ENCODE measurements around the gene OR5V1. TPM values are rescaled to one million over a fixed set of nuclear protein-coding genes. Genes with fewer than 3 reads are reported as not detected.
"Not testable (repeated sequence)": the region's sequence is repeated elsewhere in the genome, so short reads cannot be mapped to it uniquely, and the experiment has no call there.

The OR5V1 gene
- total RNA-seq, 1 donor from 2014 or later, result not detected

GRCh38 chr6:29345380-29345779 is 23.3 kb downstream of the OR5V1 start:
- no peaks in the 10 kb centered on the region for H3K9me3 Mint-ChIP-seq
- no peaks in the 10 kb centered on the region for H3K4me1 Mint-ChIP-seq (ENCODE audit: unreplicated experiment)
- no peaks in the 10 kb centered on the region for H3K36me3 Mint-ChIP-seq
- TF ChIP-seq CTCF (conservative IDR thresholded peaks at IDR 0.05), result no peak
- no peak for DNase-seq (ENCODE audit: extremely low spot score, unreplicated experiment)
- peaks cover 13% of the 10 kb centered on the region for H3K27me3 Mint-ChIP-seq
- no peak overlapping the region for H3K4me3 Mint-ChIP-seq
- no peak overlapping the region for H3K27ac Mint-ChIP-seq

GRCh38 chr6:29336269-29336668 is 32.4 kb downstream of the OR5V1 start:
- Mint-ChIP-seq H3K4me1 (ENCODE audit: unreplicated experiment) (no peaks in the 10 kb centered on the region), H3K36me3 (no peaks in the 10 kb centered on the region), H3K4me3 (no peak overlapping the region), H3K27me3 (peaks cover 18% of the 10 kb centered on the region), H3K27ac (no peak overlapping the region), H3K9me3 (no peaks in the 10 kb centered on the region)
- no peak for TF ChIP-seq CTCF (conservative IDR thresholded peaks at IDR 0.05)
- no peak for DNase-seq (ENCODE audit: extremely low spot score, unreplicated experiment)

- no peak for TF ChIP-seq CTCF (conservative IDR thresholded peaks at IDR 0.05)
- Mint-ChIP-seq H3K27ac (no peak overlapping the region), H3K4me1 (ENCODE audit: unreplicated experiment) (no peaks in the 10 kb centered on the region), H3K9me3 (no peaks in the 10 kb centered on the region), H3K36me3 (no peaks in the 10 kb centered on the region), H3K4me3 (no peak overlapping the region), H3K27me3 (peaks cover 8% of the 10 kb centered on the region)
- no peak for DNase-seq (ENCODE audit: extremely low spot score, unreplicated experiment)
These were observed 36.0 kb downstream of the OR5V1 start for GRCh38 chr6:29332676-29333075.

- Mint-ChIP-seq H3K36me3 (no peaks in the 10 kb centered on the region), H3K27me3 (peaks cover 2% of the 10 kb centered on the region), H3K4me1 (ENCODE audit: unreplicated experiment) (no peaks in the 10 kb centered on the region), H3K4me3 (no peak overlapping the region), H3K27ac (no peak overlapping the region), H3K9me3 (no peaks in the 10 kb centered on the region)
- no peak for DNase-seq (ENCODE audit: extremely low spot score, unreplicated experiment)
- TF ChIP-seq CTCF (conservative IDR thresholded peaks at IDR 0.05), result no peak
These were observed 42.9 kb downstream of the OR5V1 start for GRCh38 chr6:29325777-29326176.

GRCh38 chr6:29323332-29323731 is 45.3 kb downstream of the OR5V1 start:
- not testable (repeated sequence) for H3K36me3 Mint-ChIP-seq; H3K4me1 Mint-ChIP-seq (ENCODE audit: unreplicated experiment); H3K27me3 Mint-ChIP-seq; H3K27ac Mint-ChIP-seq; H3K9me3 Mint-ChIP-seq; H3K4me3 Mint-ChIP-seq; DNase-seq (ENCODE audit: extremely low spot score, unreplicated experiment)

GRCh38 chr6:29319931-29320330 is 48.7 kb downstream of the OR5V1 start:
- Mint-ChIP-seq H3K4me3 (no peak overlapping the region), H3K27ac (no peak overlapping the region), H3K36me3 (no peaks in the 10 kb centered on the region), H3K9me3 (no peaks in the 10 kb centered on the region), H3K27me3 (no peaks in the 10 kb centered on the region), H3K4me1 (ENCODE audit: unreplicated experiment) (no peaks in the 10 kb centered on the region)
- no peak for TF ChIP-seq CTCF (conservative IDR thresholded peaks at IDR 0.05)
- DNase-seq (ENCODE audit: extremely low spot score, unreplicated experiment), result no peak

Other genes with a start within 250 kb of the OR5V1 start
- gene OR2J2, start 198.0 kb downstream of the OR5V1 start, total RNA-seq (ENCODE audit: low replicate concordance), result not detected in 2 replicates
- not detected in 2 replicates for gene OR14J1, start 67.2 kb downstream of the OR5V1 start, total RNA-seq (ENCODE audit: low replicate concordance)
- gene OR12D3, start 6.4 kb upstream of the OR5V1 start, total RNA-seq (ENCODE audit: low replicate concordance), result not detected in 2 replicates
- not detected in 2 replicates for gene OR12D2, start 26.8 kb upstream of the OR5V1 start, total RNA-seq (ENCODE audit: low replicate concordance)
- not detected in 2 replicates for gene OR12D1, start 46.1 kb upstream of the OR5V1 start, total RNA-seq (ENCODE audit: low replicate concordance)
- gene OR10C1, start 70.4 kb upstream of the OR5V1 start, total RNA-seq (ENCODE audit: low replicate concordance), result not detected in 2 replicates
- not detected in 2 replicates for gene OR11A1, start 88.2 kb upstream of the OR5V1 start, total RNA-seq (ENCODE audit: low replicate concordance)
- not detected in 2 replicates for gene OR2H1, start 88.3 kb upstream of the OR5V1 start, total RNA-seq (ENCODE audit: low replicate concordance)
- gene MAS1L, start 119.1 kb upstream of the OR5V1 start, total RNA-seq (ENCODE audit: low replicate concordance), result not detected in 2 replicates
- gene UBD, start 190.9 kb upstream of the OR5V1 start, total RNA-seq (ENCODE audit: low replicate concordance), result 12.6 and 24.6 TPM in 2 replicates
- not detected in 2 replicates for gene OR2H2, start 216.3 kb upstream of the OR5V1 start, total RNA-seq (ENCODE audit: low replicate concordance)

All from type B pancreatic cell (in vitro differentiated cells).